GM18526 (cell line): Measurements from ENCODE around the gene MAML1.

ENCODE experiments used
- POLR2A ChIP-seq: IDR thresholded peaks from 3 replicates; pipeline ENCODE4 v1.6.1; 2011; ENCODE audit not compliant: insufficient read length; ENCODE audit errors: extremely low read depth

The MAML1 gene

GRCh38 chr5:179794575-179794974 lies 62.0 kb downstream of the MAML1 start:
- no peak for TF ChIP-seq POLR2A

- no peak for TF ChIP-seq POLR2A
Measured at GRCh38 chr5:179795049-179795862, 62.6 kb downstream of the MAML1 start.

DNA sequence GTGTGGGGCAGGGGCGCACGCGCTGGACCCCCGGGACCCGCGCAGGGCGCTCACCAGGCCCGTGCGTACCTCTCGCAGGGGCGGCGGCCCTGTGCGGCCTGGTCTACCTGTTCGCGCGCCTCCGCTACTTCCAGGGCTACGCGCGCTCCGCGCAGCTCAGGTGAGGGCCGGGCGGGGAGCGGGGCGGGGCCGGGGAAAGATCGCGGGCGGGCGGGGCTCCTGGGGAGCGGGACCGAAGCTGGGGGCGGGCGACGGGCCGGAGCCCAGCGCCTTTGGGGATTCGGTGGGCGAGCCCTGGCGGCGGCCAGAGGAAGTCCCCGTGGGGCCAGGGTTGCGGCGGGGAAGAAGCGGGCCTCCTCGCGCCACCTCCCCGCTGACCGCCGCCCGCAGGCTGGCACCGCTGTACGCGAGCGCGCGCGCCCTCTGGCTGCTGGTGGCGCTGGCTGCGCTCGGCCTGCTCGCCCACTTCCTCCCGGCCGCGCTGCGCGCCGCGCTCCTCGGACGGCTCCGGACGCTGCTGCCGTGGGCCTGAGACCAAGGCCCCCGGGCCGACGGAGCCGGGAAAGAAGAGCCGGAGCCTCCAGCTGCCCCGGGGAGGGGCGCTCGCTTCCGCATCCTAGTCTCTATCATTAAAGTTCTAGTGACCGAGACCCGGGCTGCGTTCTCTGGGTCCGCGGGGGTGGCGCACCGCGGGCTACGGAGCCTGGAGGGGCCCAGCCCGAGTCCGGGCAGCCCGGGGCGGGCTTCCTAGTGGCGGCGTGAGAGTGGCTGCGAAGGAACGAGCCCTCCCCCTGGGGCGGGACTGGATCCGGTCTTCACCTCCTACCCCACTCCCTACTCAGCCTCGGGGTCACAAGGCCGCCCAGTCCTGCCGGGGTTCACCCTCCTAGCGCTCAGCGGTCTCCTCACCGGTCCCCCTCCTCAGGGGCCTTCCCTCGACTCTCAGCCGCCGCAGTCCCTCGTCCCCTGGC lies 63.5 kb downstream of the MAML1 start:
- TF ChIP-seq POLR2A = peak; percentile 51

DNA sequence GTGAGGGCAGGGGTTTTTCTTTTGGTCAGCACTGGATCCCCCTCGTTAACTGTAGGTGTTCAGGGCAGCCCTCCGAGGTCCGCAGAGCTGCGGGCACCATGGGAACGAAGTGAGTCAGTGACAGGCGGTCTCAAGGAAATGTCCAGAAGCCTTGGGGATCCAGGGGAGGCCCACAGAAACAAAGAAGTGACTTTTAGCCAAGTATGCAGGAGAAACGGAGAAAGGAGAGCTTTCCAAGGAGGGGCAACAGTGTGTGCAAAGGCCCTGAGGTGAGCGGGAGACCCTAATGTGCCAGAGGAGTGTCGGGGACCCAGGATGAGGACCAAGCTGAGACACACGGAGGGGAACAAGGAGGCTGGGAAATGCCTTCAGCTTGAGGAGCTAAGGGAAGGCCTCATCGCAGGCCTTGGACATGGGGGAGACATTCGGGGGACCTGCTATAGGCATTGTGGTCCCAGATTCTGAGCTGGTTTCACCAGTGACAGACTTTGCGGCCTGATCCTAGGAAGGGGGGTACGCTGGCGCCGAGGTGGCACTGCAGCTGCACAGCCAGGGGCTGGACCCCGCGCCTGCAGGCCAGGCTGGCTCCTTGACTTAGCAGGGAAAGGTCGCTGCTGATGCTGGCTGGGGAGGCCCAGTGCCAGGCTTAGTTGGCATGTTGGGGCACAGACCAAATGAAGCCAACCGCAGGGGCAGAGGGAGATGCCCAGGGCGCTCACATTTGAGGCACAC lies 64.4 kb downstream of the MAML1 start:
- TF ChIP-seq POLR2A = no peak

- no peak for TF ChIP-seq POLR2A
Measured at GRCh38 chr5:179797741-179798140, 65.1 kb downstream of the MAML1 start.

DNA sequence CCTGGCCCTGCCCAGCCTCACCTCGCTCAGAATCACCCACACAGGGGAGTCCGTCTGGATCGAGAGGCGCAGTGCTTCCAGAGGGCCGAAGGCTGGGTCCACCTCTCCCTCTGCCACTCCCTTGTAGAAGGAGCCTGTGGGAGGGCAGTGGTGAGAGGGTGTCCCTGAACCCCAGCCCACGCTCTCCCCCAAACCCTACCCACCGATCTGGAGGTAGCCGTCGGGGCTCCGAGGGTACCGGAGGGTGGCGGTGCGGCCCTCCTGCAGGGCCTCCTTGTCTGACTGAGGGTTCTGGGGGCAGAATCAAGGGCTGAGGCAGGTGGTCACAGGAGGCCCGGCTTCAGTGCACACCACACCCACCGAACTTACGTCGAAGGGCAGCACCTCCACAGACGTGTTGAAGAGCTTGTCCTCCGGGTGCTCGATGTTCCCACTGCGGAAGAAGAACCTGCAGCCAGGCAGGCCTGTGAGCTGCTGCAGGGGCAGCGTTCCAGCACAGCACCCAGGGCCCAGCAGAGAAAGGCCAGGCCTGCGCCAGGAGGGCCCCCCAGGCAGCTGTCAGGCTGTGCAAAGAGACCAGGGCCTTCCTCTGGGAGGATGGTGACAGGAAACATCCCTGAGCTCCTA lies 65.6 kb downstream of the MAML1 start:
- no peak for TF ChIP-seq POLR2A

DNA sequence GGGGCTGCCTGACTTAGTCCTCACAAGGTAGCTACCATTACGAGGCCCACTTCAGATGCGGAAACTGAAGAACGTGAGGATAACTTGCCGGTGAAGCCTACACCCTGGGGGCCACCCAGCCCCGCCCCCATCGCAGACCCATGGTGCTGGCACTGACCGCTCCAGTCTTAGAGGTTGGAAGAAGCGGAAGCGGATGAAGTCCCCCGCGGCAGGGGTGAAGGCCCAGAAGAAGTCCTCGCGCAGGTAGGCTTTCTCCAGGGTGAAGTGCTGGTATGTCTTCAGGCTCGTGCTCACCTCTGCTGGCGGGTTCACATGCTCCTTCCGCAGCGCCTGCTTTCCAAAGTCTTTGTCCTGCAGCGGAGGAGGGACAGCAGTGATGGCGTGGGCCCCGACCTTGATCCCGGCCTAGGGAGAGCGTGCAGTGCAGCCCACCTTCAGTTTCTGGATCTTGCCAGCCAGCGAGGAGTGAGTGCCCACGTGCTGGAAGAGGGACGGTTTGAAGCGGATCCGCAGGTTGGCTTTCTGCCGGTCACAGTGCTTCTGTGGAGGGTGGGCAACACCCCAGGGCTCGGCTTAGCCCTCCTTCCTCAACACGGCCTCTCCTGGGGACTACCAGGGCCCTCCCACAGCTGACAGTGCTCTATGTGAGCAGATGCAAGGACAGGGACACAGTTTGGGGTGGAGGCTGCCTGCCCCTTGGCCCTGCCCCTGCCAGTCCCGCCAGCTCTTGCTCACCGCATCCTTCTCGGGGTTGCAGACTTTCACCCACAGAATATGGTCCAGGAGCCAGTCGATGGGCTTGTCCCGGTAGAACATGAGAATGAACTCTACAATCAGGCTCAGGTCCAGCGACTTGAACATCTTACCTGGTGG lies 66.4 kb downstream of the MAML1 start:
- no peak for TF ChIP-seq POLR2A

DNA sequence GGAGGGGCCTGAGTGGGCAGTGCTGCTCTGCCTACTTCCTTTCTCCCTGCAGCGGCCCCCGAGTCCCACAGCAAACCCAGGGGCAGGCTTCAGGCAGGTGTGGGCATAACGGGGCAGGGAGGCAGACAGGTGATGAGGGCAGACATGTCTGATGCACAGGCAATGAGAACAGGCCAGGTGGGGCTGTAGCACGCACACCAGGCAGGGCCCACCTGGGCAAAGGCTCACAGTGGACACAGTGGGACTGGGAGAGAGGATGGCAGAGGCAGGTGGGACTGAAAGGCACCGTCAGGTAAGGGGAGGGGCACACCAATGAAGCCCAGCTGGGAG lies 67.0 kb downstream of the MAML1 start:
- TF ChIP-seq POLR2A = no peak

DNA sequence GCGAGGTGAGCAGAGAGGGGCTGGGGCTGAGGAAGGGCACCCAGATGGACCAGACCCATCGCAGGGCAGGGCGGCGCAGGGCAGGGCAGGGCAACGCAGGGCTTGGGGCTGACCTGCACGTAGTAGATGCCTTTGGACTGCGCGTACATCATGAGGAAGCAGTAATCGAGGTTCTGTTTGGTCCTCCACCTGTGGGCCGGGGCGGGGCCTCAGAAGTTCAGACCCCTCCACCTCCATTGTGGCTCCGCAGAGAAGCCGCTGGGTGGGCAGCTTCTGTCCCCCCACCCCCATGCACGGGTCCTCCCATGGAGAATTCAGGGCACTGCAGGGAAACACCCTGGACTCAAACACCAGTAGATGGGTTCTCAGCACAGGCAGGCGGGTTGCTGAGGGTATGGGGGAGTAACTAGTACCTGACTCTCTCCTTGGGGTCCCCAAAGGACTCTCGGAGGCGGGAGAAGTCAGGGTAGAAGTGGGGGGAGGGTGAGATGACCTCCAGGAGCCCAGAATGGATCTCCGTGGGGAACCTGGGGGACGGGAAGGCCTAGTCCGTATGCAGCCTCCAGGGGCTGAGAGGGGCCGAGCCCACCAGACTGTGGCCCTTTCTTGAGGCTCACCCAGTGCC lies 67.6 kb downstream of the MAML1 start:
- no peak for TF ChIP-seq POLR2A

- TF ChIP-seq POLR2A = no peak
Measured at GRCh38 chr5:179800696-179801201, 68.1 kb downstream of the MAML1 start.

DNA sequence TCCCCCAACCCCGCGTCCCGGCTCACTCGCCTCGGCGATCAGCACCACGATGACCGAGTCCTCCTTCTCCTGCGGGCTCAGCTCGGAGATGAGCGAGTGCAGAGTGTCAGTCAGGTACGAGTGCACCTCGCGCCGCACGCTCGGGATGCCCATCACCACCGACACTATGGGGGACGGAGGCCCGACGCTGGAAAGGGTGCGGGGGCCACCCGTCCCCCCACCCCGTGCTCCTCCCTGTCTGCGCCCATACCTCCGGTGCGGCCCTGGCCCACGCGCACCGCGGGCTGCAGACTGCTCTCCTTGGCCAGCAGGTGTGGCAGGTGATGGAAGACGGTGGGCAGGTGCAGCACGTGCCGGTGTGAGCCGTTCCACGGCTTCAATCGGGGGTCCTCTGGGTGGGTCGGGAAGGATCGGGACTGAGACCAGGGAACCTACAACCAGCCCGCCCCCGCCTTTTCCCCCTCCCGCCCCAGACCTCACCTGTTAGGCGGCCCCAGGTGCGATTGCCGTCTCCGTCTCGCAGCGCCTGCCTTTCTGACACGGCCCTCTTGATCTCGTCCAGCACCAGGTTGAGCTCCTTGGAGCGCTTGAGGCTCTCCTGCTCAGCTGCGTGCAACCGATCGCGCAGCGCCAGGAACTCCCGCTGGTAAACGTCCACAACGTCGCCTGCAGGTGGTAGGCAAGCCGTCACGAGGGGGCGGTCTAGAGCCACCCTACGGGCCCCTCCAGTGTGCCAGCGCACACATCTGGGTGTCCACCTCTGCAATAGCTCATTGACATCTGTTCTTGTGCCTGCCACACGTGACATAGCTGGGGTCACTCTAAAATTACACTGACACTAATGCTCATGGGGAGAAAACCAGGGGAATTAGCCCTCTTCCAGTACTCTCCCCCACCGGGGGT lies 68.9 kb downstream of the MAML1 start:
- no peak for TF ChIP-seq POLR2A

GRCh38 chr5:179802207-179802883 lies 69.7 kb downstream of the MAML1 start:
- TF ChIP-seq POLR2A = no peak
